Lower leg skin (tissue), 3 donors: ENCODE data around the gene ASIC2.

Experiments used
- POLR2A ChIP-seq, 2 donors: fragments of 450-650 bp; IDR thresholded peaks; one replicate each; pipeline ENCODE4 v1.6.1; 2016 to 2017; ENCODE audit warnings: antibody characterized with exemption in 2 of 2, mild to moderate bottlenecking in 1 of 2, moderate library complexity in 1 of 2
- TF ChIP-seq, protein P1 (sequence below), 3 donors: fragments of 450-650 bp; IDR thresholded peaks; one replicate each; pipeline ENCODE4 v1.5.1; 2016; ENCODE audit warnings: antibody characterized with exemption in 3 of 3, mild to moderate bottlenecking in 3 of 3, moderate library complexity in 2 of 3

DNA sequence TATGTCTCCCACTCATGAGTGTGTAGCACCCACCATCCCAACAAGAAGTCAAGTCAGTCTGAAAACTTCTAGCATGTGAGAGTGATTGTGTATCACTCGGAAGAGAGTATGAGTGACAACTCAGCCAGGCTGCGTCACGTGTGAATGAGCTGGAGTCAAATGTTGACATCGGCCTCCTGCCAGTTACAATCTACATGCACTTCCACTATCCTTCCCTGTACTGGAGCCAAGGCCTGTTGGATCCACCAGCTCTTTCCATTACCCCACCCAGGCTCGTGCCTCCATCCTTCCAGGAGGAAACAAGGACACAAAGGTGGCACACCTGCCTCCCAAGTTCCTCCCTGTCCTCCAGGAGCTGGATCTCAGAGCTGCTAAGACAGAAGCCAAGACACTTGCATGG is 64.5 kb downstream of the ASIC2 start:
- TF ChIP-seq, protein P1, sequence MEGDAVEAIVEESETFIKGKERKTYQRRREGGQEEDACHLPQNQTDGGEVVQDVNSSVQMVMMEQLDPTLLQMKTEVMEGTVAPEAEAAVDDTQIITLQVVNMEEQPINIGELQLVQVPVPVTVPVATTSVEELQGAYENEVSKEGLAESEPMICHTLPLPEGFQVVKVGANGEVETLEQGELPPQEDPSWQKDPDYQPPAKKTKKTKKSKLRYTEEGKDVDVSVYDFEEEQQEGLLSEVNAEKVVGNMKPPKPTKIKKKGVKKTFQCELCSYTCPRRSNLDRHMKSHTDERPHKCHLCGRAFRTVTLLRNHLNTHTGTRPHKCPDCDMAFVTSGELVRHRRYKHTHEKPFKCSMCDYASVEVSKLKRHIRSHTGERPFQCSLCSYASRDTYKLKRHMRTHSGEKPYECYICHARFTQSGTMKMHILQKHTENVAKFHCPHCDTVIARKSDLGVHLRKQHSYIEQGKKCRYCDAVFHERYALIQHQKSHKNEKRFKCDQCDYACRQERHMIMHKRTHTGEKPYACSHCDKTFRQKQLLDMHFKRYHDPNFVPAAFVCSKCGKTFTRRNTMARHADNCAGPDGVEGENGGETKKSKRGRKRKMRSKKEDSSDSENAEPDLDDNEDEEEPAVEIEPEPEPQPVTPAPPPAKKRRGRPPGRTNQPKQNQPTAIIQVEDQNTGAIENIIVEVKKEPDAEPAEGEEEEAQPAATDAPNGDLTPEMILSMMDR (IDR thresholded peaks at IDR 0.05) = no peak
- no peak for TF ChIP-seq POLR2A (IDR thresholded peaks at IDR 0.05)
